GM12892 (cell line): ENCODE measurements around the gene ADPRH.

ENCODE experiments used
- POLR2AphosphoS5 ChIP-seq: IDR thresholded peaks from 2 replicates; pipeline ENCODE4 v1.6.1; 2011; ENCODE audit warnings: low read depth, low read length, control low read depth
- TAF1 ChIP-seq: IDR thresholded peaks from 2 replicates; pipeline ENCODE4 v1.6.1; 2011; ENCODE audit warnings: low read depth, mild to moderate bottlenecking, control low read depth, low read length, borderline replicate concordance

DNA sequence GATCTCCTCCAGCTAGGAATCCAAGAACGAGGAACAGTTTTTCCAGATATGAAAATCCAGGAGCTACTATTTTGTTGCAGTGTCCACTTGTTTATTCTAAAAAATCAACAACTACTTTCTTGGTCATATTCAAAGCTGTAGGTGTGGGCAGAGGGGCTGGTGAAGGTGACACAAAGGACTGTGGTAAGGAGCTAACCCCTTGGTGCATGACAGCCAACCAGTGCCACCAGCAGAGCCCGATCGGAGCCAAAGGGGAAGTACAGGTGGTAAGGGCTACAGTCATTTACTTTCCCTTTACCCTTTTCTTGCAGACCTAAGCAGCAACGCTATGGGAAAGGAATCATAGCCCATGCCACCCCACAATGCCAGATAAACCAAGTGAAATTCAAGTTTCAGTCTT is 49.1 kb downstream of the ADPRH start:
- no peak; the same call in 1 of the 2 replicates for TF ChIP-seq POLR2AphosphoS5
- TF ChIP-seq TAF1, result no peak
